Stimulated activated CD4-positive, alpha-beta T cell treated with anti-CD3 and anti-CD28 coated beads, Interleukin-4, amount 100 ng/mL, for 24 hours (primary cell): ENCODE measurements around the gene MAP4K1.
"Not testable (repeated sequence)": the region's sequence is repeated elsewhere in the genome, so short reads cannot be mapped to it uniquely, and the experiment has no call there.

Source experiments
- DNase-seq: peaks from one replicate; pipeline ENCODE4 v3.0.0-alpha.2; 2020

Gene MAP4K1

DNA sequence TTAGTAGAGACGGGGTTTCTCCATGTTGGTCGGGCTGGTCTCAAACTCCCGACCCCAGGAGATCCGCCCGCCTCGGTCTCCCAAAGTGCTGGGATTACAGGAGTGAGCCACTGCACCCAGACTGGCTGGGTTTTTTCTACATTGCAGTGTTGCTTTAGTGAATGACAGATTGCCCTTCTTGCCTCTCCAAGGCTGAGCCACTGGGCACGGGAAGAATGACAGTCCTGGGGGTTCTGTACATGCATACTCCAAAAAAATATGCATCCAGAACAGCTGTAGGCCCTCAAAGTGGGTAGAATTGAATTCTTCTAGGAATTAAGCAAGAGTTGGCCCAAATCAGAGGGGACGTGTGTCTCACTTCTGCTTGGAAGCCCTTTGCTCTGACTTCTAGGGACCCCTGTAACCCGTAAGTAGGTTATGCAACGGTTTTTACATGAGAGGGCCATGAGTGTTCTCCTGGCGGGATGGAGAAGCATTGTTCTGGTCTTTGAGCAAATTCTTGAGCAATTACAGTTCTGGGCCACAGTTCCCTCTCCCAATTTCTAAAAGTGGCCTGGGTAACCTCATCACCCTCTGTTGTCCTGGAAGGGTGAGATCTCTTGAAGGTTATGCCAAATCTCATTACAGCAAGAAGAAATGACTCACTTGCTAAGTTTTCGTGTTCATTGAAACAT lies 33.3 kb upstream of the MAP4K1 start:
- no peak for DNase-seq

- no peak for DNase-seq
Observed at GRCh38 chr19:38650172-38650775, 32.5 kb upstream of the MAP4K1 start.

- DNase-seq = no peak
Observed at GRCh38 chr19:38649305-38650171, 31.8 kb upstream of the MAP4K1 start.

GRCh38 chr19:38648769-38649304 lies 31.1 kb upstream of the MAP4K1 start:
- no peak for DNase-seq

DNA sequence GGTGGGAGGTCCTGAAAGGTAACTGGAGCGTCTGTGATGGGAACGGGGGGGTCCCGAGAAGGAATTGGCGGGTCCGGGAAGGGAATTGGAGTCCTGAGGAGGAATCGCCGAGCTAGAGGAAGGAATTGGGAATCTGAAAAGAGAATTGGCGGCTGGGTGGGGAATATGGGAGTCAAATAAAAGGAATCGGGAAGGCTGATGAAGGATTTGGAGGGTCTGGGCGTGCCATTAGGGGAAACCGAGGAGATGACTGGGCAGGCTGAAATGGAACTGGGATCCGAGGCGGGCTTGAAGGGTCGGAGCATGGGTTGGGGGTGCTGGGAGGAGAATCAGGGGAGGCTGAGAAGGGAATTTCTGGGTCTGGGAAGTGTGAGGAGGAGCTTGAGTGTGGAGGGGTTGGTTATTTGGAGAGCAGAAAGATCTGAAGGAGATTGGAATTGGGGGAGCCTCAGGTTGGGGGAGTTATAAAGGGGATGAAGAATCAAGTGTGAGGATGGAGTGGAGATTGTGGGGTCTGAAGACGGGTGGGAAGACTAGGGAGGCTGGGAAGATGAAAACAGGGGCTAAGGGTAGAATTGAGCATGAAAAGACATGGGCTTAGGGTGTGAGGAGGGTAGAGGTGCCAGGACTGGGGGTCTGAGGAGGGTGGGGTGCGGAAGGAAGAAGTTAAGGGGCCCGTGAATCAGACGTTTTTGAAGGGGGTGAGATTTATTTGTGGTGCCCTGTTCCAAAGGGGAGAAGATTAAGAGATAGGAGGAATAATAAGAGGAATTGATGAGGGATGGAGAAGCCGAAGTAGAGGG lies 30.4 kb upstream of the MAP4K1 start:
- DNase-seq = no peak

GRCh38 chr19:38647368-38647965 lies 29.7 kb upstream of the MAP4K1 start, which contains the start of gene ACTN4:
Gene ACTN4 (plus strand): TSS chr19:38647649. CDS start chr19:38647746, 97 bp downstream.
- peak; percentile 100 for DNase-seq

- DNase-seq = no peak
Observed at GRCh38 chr19:38644719-38645118, 27.0 kb upstream of the MAP4K1 start.

- DNase-seq = no peak
Observed at GRCh38 chr19:38642176-38642575, 24.4 kb upstream of the MAP4K1 start.

- no peak for DNase-seq
Observed at GRCh38 chr19:38640368-38640767, 22.6 kb upstream of the MAP4K1 start.

- DNase-seq = no peak
Observed at GRCh38 chr19:38639679-38640078, 21.9 kb upstream of the MAP4K1 start.

GRCh38 chr19:38638461-38638860 lies 20.7 kb upstream of the MAP4K1 start:
- no peak for DNase-seq

DNA sequence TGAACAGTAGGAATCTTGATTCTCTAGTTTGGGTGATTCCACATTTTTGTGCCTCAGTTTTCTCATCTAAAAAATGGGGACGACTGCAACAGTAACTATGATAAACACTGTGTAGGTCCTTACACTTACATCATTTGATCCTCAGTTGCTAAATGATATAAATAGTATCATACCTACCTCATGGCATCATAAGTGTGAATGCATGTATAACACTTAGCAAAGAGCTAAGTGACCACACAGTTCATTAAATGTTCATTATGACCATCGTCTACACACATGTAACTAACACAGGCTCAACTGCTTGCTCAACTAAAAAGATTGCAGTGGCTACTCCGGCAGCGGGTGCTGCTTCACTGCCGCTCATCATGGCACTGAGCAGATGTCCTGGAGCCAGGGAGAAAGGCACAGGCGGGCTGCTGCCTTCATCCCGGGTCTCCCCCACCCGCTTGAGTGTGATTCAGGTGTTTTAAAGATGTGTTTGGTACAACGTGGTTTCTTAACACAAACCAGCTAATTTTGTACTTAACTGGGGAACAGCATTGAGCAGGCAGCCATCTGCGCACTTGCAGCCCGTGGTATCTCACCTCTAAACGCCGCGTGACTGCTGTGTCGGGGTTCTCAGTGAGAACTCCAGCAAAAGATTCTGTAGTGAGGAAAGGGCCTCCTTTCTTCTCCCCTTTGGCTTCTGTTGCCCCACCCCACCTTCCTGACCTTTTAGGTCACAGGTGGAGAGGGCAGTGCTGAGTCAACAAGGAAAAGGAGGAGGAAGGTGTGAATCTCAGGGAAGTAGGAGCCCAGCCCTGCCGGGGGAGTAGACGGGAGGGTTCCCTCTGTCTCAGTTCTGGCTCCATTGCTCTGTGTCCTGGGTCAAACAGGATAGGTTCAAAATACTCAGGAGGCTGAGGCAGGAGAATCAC lies 18.0 kb upstream of the MAP4K1 start:
- DNase-seq = no peak

DNA sequence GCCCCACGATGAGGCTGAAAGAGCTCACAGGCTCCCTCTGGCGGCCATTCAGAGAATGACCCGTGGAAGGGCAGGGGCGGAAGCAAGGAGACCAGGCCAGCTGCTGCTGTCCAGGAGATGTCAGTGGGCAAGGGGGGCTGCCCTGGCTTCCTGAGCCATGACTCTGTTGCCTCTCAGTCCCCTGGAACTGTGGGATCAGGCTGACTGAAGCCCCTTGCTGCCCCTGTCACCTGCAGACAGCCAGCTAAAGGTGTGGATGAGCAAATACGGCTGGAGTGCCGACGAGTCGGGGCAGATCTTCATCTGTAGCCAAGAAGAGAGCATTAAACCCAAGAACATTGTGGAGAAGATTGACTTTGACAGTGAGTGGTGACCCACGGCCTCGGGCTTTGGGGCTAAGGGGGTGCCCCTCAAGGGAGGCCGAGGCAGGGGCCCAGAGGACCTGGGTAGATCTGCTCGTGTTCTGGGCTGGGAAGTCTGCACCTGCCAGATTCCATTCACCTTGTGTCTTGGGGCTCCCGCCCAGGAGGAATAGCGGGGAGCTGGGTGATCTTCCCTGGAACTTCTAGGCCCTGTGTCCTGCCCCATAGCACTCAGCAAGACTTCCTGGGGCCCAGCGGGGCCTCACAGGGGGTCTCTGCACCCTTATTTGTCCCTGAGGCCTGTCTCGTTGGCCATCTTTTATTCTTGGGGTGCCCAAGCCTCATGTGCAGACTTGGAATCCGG lies 17.2 kb upstream of the MAP4K1 start:
- DNase-seq = peak; percentile 78

GRCh38 chr19:38632476-38633213 lies 14.9 kb upstream of the MAP4K1 start:
- no peak for DNase-seq

GRCh38 chr19:38631811-38632475 lies 14.2 kb upstream of the MAP4K1 start:
- not testable (repeated sequence) for DNase-seq

DNA sequence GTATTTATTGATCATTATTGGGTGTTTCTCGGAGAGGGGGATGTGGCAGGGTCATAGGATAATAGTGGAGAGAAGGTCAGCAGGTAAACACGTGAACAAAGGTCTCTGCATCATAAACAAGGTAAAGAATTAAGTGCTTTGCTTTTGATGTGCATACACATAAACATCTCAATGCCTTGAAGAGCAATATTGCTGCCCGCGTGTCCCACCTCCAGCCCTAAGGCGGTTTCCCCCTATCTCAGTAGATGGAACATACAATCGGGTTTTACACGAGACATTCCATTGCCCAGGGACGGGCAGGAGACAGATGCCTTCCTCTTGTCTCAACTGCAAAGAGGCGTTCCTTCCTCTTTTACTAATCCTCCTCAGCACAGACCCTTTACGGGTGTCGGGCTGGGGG lies 13.5 kb upstream of the MAP4K1 start:
- DNase-seq = not testable (repeated sequence)

DNA sequence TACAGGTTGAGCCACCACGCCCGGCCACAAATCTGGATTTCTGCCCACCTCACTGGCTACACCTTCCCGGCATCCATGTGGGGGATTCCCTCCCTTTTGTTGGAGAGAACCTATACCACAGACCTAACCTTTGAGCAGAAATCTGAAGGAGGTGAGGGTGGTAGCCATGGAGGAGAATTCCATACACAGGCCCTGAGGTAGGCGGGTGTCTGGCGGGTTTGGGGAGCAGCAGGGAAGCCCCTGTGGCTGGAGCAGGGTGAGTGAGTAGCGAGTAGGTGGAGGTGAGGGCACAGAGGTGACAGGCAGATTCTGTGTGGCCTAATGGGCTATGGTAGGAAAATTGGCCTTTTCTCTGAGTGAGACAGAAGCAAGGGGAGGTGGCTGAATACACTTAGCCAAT lies 11.8 kb upstream of the MAP4K1 start:
- no peak for DNase-seq

GRCh38 chr19:38626401-38626800 lies 8.6 kb upstream of the MAP4K1 start:
- no peak for DNase-seq

DNA sequence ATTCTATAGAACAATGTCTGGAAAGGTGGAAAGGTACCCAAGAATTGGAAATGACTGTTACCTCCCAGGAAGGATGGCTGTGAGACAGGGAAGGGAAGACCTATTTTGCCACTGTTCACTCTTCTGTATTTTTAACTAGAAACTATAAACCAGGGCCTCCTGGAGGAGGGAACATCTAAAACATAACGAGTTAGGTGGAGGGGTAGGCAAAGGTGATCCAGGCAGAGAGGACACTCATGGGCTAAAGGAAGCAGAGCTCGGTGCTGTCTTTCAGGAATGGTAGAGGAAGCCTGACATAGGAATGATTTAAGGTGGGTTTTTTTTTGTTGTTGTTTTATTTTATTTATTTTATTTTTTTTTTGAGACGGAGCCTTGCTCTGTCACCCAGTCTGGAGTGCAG lies 7.1 kb upstream of the MAP4K1 start:
- no peak for DNase-seq
